ENCODE data around the gene KCNJ15.
A peak's percentile ranks its signal among the peaks of the same experiment; 100 is the strongest.
"Not testable (repeated sequence)": the region's sequence is repeated elsewhere in the genome, so short reads cannot be mapped to it uniquely, and the experiment has no call there.

KCNJ15 gene

DNA sequence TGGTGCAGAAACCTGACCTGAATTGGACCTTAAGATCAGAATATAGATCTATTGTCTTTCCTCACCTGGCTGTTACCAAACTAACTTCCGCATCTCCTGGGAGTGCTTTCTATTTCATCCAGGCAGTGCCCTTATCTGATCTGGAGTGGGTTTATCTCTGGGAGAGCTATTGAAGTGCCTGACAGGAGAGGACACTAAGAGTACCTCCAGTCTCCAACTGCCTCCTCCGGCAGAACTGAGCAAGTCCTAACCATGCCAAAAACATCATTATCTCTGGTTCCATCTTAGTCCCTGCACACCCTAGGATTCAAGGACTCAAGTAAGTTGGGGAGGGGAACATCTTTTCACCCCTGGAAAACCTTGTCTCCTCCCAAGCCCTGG lies 12.4 kb upstream of the KCNJ15 start:
- no peak for DNase-seq (ENCODE audit: low read depth in 1 of 2, low spot score in 1 of 2)

DNA sequence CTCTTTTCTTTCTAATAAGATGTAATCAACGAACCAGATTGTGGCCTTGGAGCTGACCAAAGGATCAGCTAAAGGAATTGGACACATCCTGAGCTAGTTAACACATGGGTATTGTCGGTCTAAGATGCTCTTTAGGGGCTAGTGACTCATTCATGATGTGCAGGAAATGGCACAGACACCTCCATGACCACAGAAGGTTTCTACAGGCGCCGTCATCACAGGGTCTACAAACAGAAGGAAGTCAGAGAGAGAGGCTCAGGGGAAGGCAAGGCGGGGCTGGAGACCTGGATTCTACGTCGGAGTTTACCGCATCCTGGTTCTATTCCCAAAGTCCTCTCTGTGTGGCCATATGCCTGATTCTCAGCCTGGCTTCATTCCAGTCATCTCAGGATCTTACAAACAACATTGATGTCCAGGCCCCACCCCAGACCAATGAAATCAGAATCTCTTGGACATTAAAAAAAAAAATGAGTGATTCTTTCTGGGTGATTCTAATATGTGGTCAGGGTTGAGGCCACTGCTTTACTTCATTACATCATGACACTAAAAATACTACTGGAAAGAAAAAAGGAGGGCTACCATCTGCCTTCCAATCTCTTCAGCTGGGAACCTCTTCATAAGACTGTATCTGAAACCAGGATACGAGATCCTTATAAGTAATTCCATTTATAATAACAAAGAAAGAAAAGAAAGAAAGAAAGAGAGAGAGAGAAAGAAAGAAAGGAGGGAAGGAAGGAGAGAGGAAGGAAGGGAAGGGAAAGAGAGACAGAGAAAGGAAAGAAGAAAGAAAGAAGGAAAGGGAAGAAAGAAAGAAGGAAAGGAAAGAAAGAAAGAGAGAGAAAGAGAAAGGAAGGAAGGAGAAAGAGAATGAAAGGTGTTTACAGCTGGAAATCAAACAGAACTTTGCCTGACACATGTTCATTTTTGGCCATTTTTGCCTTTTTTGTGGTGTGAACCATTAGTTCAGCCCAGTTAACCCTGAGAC lies 11.6 kb upstream of the KCNJ15 start:
- DNase-seq (ENCODE audit: low read depth in 1 of 2, low spot score in 1 of 2) = peak; percentile 12 to 69

DNA sequence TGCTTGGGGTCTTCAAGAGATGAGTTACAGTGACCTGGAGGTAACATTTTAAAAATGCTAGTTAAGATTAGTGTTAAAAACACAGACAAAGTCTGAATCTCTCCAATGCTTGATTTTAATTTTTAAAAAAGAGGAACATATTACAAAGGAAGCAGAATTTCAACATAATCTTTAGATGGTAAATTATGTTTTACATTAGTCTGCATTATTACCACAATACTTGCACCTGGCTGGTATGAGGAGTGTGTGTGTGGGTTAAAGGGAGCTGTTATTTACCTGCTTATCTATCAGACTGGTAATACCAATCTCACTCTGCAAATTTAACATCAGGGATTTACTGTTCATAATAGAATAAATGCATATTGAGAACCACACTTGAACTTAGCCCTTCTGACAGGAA lies 10.3 kb upstream of the KCNJ15 start:
- DNase-seq (ENCODE audit: low read depth in 1 of 2, low spot score in 1 of 2) = no peak

DNA sequence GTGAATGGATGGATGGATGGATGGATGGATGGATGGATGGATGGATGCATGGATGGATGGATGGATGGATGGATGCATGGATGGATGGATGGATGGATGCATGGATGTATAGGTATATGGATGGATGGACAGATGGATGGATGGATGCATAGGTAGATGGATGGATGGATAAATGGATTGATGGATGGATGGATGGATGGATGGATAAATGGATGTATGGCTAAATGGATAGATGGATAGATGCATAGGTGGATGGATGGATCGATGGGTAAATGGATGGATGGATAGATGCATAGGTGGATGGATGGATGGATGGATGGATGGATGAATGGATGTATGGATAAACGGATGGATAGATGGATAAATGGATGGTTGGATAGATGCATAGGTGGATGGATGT lies 9.7 kb upstream of the KCNJ15 start:
- DNase-seq (ENCODE audit: low read depth in 1 of 2, low spot score in 1 of 2) = not testable (repeated sequence)

DNA sequence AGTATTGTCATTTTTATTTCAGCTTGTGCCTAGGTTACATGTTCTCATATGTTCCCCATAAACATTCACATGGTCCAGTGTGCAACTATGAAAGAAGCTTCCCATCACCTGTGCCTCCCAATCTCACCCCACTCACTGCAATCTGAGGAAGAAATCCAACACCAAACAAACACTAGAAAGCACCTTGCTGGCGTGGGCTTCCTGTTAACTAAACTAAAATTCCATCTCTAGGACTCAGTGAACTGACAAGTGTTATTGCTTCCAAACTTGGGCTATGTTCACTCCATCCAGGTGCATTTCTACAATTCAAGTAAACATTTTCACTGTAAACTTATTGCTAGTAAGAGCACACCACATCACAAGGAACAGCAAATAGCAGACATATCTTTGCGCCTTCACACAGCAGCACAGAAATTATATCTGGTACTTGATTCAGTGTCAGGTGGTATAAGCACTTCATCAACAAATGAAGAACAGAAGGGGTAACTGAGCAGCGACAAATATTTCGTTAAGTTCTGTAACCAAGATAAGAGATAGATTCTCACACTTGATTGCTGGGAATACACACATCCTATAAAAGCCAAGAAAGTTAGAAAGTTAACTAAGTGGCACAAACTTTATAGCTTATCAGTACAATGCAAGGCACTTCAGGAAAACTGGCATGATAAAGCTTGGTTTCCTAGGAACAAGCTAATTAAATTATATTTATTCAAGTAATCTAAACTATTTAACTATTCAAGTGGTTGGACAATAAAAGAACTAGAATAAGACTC lies 8.9 kb upstream of the KCNJ15 start:
- no peak for DNase-seq (ENCODE audit: low read depth in 1 of 2, low spot score in 1 of 2)

DNA sequence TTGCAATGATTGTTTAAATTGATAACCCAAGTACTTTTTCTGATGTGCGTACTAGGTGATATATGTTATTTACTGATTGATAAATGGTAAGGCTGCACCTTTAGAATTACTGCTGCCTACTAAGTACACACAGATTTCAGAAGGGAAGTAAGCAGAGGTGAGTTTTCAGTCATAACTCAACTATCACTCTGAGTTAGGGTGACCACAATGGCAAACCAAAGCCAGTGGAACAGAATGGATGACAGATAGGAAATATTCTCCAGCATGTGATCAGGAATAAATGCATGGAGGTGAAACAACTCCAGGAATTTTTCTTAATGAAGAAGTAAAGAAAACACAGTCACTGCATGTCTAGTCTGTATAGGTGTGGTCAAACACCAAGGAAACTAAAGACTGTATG lies 7.5 kb upstream of the KCNJ15 start:
- no peak for DNase-seq (ENCODE audit: low read depth in 1 of 2, low spot score in 1 of 2)

DNA sequence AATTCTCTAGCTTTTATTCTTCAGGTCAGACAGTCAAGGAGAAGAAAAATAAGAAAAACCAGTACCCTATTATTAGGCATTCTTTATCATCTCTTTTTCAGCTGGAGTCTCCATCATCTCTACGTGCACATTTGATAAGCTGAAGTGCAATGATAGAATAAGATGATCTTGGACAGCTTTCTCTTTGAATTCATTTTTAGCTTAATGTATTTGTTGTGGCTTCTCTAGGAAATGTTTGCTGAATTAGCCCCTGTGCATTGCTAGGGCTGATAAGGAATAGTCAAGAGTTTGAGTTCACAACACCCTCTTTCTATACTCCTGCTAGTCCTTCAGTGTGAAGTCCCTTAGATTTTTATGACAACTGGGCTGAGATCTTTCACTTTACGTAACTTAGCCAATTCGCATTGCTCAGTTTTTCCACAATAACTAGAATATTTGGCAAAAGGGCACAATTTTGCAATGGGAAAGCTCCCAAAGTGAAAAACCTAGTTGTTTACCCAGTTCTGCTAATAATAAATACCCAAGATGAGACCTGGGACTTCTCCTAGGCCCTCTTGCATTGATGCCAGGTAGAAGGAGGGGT lies 7.0 kb upstream of the KCNJ15 start:
- no peak for DNase-seq (ENCODE audit: low read depth in 1 of 2, low spot score in 1 of 2)

DNA sequence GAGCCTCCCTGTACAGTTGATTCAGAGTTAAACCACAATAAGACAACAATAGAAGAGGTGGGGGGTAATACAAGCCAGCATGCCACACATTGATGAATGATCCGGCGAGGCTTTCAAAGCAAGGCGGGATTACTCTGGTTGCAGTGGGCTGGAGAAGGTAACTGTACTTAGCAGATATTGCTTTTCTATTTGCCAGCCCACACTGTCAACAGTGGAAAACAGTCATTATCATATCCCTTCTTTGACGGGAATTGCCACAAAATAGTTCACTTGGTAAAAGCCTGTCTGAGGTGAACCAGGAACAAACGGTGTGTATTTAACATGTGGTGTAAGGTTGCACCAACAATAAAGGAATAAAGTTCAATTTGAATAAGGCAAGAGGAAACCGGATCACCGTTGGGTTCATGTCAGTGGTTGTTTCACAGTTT lies 5.8 kb upstream of the KCNJ15 start:
- no peak for DNase-seq (ENCODE audit: low read depth in 1 of 2, low spot score in 1 of 2)

DNA sequence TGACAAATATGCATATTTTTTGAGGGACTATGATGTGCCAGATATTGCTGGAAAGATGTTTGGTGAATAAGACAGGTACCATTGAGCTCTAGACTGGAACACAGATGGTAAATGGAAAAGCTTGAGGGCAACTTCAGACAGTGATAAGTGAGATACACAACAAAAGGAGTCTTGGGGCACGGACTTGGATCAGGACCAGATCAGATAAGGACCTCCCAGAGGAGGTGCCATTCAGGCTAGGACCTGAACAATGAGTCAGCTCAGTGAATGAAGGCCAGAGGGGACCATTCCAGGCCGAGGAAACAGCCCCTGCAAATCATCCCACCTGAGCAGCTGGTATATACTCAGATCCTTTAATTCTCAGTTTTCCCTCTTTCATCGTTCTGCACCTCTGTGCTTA lies 1.8 kb upstream of the KCNJ15 start:
- DNase-seq (ENCODE audit: low read depth in 1 of 2, low spot score in 1 of 2) = no peak

DNA sequence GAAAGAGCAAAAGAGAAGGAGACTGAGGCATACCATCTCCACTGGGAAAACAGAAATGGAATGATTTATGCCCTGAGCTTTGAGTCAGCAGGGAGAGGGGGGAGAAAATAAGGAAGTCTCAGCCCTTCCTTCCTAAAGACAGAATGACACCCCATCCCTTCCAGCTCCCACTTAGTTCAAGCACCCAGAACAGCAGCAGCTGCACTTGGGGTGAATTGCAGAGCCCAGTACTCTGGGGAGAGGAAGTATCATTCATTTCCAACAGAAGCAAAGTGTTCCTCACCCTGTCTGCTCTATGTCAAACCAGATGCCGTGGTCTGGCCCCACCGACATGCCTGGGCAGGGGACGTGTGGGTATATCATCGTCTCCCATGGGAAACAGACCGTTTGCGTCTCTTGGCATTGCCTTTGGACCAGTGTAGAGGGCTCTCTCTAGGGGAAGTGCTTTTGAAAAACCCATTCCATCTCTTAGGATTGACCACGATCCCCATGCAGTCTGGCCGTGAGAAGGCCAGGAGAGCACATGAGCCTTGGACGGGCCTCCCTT lies 1.1 kb upstream of the KCNJ15 start:
- no peak for DNase-seq (ENCODE audit: low read depth in 1 of 2, low spot score in 1 of 2)

DNA sequence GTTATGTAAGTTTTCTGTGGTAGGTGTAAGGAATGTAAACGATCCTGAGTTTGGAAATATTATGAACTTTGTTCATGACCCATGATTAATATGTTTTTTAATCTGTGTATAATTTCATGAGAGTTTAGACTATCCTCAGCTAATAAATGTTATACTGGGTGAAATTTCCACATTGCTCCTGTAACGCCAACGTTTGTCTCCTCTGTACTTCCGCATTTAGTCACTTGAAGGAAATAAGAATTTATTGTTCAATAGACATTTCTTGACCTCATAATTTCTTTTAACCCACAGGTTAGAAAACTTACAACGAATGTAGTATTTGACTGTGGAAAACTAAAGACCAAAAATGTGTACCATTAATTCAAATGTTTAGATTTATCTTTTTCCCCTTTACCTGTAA lies 876 bp downstream of the KCNJ15 start:
- no peak for DNase-seq (ENCODE audit: low read depth in 1 of 2, low spot score in 1 of 2)

DNA sequence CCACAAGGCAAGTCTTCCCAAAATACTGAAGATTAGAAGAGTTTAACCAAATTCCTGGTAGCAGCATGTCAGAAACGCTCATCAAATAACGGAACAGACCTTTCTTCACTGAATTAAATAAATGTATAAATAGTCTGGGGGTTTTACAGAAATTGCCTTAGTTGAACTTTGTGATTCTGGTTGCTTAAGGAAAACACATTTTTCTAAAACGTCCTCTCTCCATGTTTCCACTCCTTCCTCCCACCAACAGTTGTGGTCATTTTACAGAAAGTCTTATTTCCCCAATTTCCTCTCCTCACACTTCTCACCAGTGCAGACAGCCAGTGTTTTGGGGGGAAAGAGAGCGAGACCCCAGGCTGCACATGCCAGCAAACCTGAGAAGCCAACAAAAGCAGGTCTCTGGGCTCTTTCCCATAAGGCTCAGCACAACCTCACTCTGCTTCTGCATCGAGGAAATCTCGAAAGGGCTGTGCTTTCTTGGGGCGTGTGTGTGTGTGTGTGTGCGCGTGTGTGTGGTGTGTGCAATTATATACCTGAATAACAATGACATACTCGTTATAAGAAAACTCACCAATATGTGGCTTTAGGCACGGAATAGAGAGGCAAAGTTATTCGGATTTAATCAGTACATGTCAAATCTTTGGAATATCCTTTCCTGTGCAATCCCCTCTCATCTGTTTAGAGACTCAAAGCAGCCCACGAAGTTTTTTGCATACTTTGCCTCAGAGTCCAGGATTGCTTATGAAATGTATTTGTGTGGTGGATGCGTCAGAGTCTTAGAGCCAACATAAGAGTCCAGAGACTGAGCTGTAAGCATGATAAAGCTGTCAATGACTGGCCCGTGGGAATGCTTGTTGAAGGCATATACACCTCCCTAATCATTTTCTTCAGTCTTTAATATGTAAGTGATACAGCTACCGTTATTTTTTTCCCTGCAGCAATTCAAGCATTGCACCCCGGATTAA lies 2.0 kb downstream of the KCNJ15 start:
- no peak for DNase-seq (ENCODE audit: low read depth in 1 of 2, low spot score in 1 of 2)

DNA sequence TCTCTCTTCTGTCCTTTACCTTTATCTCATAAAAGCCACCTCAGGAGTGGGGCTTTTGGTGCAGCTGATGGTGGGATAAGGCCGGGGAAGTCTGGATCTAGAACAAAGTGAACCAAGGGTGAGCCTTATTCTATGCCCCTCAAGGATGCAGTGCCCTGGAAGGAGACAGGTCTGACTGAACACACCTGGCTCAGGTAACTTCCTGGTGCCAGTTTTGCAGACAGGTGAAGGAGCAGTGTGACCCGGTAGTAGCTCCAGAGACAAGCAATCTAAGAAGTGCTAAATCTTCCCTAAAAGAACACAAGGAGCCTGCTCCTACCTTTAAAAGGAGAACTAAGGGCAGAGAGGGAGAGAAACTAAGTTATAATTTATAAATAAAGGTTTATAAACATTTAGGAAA lies 2.9 kb downstream of the KCNJ15 start:
- DNase-seq (ENCODE audit: low read depth in 1 of 2, low spot score in 1 of 2) = no peak

DNA sequence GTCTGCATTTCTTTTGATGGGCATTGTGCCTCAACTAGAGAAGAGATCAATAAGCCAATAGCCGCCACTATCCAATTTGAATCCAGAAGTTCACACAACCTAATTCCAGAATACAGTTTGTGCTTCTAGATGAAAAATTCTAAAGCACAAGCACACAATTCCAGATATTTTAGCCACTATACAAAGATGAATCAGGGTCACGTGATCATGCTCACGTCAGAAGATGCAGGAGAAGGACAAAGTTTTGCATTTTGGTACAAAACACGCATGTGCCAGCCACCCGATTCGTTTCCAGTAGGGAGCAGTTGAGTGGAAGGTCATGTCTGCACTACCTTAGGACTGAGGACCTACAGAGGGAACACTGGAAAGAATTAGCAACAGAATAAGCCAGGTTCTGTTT lies 3.6 kb downstream of the KCNJ15 start:
- no peak for DNase-seq (ENCODE audit: low read depth in 1 of 2, low spot score in 1 of 2)

DNA sequence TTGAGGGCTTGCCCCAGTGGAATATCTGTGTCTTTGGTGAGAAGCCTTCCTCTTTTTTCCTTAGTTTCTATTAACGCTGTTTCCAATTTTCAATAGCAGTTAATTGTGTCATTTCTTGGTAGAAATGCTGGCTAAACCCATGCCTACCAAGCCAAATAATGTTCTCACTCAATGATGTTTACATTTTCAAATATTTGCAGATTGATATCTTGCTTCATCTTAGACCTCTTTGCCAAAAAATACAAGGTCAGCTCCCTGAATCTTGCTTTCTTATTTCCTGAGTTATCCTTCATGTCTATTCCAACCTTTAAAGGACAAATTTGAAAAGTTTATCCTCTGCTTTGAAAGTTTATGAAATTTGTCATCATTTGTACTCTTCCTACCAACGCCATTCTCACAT lies 5.1 kb downstream of the KCNJ15 start:
- no peak for DNase-seq (ENCODE audit: low read depth in 1 of 2, low spot score in 1 of 2)

DNA sequence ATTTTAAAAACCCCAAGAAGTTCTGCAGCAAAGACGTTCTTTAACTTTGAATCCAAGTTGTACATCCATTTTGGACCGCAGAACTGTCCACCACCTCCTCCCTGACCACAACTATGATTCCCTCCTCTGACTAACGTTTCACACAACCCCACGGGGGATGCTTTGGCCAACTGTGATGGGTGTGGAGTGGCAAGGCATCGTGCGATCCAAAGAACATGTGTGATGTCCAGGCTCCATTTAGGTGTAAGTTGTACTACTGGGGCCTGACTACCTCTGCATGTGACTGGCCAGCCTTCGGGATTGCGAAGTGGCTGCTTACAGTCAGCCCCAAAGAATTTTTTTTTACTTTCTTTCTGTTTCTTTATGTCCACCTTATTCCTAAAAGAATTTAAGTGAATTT lies 6.7 kb downstream of the KCNJ15 start:
- DNase-seq (ENCODE audit: low read depth in 1 of 2, low spot score in 1 of 2) = no peak

DNA sequence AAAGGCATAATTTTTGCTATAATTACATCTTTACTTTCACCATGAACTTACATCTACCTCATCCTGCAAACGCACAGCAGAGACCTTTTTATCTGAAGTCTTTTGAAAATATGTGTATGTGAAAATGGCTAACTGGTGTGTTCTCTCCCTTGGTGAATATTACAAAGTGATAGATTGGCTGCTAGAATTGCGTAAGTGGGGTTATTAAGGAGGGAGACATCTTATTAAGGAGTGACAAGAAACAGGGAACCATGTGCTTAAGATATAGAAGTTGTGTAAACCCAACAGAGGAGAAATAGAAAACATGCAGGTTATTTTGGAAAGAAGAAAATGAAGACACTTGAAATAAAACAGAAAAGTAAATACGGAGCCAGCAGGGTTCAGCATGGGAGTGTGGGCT lies 7.8 kb downstream of the KCNJ15 start:
- DNase-seq (ENCODE audit: low read depth in 1 of 2, low spot score in 1 of 2) = no peak

DNA sequence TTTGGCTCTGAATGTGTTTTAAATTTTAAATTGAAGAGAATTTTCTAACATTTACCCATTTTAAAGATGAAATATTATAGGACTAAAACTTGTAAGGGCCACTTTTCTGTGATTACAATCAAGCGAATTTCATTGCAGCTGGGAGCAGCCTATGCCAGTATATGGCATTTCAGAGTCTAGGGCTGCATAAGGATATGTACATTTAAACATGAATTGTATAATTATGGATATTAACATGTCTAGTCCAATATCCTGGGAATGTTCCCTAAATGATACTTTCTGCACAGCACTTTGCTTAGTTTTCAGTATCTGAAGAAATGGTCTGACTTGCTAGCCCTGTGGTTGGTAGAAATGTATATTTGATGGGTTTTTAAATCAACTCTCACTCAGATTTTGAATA lies 8.4 kb downstream of the KCNJ15 start:
- DNase-seq (ENCODE audit: low read depth in 1 of 2, low spot score in 1 of 2) = no peak

DNA sequence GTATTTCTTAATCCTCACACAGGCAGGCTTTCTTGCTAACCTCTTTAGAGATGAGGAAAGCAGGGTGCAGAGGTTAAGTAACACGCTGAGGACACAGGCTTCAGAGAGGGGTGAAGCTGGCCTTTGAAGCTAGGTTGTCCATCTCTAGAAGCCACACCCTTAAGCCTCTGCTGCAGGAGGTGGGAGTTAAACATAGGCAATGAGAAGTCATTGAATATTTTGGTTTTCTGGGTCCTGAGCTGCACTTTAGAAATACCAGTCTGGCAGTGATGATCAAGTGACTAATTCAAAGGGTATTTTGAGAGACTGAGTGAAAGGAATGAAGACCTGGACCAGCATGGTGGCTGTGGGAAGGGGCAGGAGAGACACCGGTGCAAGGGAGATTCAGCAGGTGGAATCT lies 9.9 kb downstream of the KCNJ15 start:
- no peak for DNase-seq (ENCODE audit: low read depth in 1 of 2, low spot score in 1 of 2)

DNA sequence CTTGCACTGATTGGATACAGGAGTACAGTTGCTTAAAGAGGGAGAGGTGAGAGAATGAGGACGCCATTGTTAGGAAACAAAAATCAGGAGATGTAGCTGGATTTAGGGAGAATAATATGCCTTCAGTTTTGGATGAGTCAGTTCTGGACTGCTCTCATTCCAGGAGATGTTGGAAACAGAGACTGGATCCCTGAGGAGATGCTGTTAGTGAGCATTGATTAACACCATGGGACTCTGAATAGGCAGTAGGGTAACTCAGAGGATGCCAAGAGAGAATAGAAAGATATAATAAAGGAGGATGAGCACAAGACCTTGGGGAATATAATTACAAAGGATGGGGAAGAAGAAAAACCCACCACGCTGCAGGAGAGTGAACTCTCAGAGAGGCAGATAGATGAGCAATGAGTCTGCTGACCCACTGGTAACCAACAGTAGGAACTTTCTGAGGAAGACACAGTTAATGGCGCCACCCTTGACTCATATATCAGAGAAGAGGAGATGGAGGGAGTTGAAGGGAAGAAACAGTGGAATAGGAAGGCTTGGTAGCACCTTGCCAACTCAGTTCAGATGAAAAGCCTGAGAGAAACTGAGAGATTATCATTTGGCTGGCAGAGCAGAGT lies 10.5 kb downstream of the KCNJ15 start:
- DNase-seq (ENCODE audit: low read depth in 1 of 2, low spot score in 1 of 2) = no peak

All from activated CD4-positive, alpha-beta T cell treated with anti-CD3 and anti-CD28 coated beads, Interleukin-2, amount 50 U/mL, for 24 hours (primary cell).